HepG2 (cell line): ENCODE results near the gene C1QB. TPM values are rescaled to one million over a fixed set of nuclear protein-coding genes. Genes with fewer than 3 reads are reported as not detected.
A peak's percentile ranks its signal among the peaks of the same experiment; 100 is the strongest.

Source experiments
- AKNA ChIP-seq: sonication (generic); formaldehyde crosslinking; IDR thresholded peaks from 2 replicates; pipeline ENCODE4 v1.4.0; 2020; ENCODE audit warnings: missing genetic modification reagents, borderline replicate concordance
- BCLAF1 ChIP-seq: fragments of 450-650 bp; IDR thresholded peaks from 2 replicates; pipeline ENCODE4 v1.6.1; 2017; ENCODE audit warnings: mild to moderate bottlenecking
- CBX5 ChIP-seq: sonication (generic); formaldehyde crosslinking; IDR thresholded peaks from 2 replicates; pipeline ENCODE4 v1.4.0; 2020; ENCODE audit warnings: missing genetic modification reagents, borderline replicate concordance
- CCDC6 ChIP-seq: sonication (generic); formaldehyde crosslinking; IDR thresholded peaks from 2 replicates; pipeline ENCODE4 v1.8.1; 2022; ENCODE audit warnings: mild to moderate bottlenecking, missing genetic modification reagents, moderate library complexity
- CTCF ChIP-seq: sonication (generic); formaldehyde crosslinking; IDR thresholded peaks from 2 replicates; pipeline ENCODE4 v1.5.0; 2020; ENCODE audit warnings: mild to moderate bottlenecking, missing genetic modification reagents, moderate library complexity
- KDM2A ChIP-seq: sonication (generic); formaldehyde crosslinking; IDR thresholded peaks from 2 replicates; pipeline ENCODE4 v1.4.0; 2020; ENCODE audit warnings: low read depth, missing genetic modification reagents, borderline replicate concordance
- KLF11 ChIP-seq: IDR thresholded peaks from 2 replicates; pipeline ENCODE4 v1.6.1; 2016; ENCODE audit warnings: missing compliant biosample characterization
- MED1 ChIP-seq: sonication (generic); formaldehyde crosslinking; IDR thresholded peaks from 2 replicates; pipeline ENCODE4 v1.4.0; 2020; ENCODE audit warnings: missing genetic modification reagents
- RBAK ChIP-seq: sonication (generic); formaldehyde crosslinking; IDR thresholded peaks from 2 replicates; pipeline ENCODE4 v1.5.1; 2020; ENCODE audit warnings: mild to moderate bottlenecking, missing genetic modification reagents
- RNF219 ChIP-seq: sonication (generic); formaldehyde crosslinking; IDR thresholded peaks from 2 replicates; pipeline ENCODE4 v1.5.0; 2020; ENCODE audit warnings: mild to moderate bottlenecking, missing genetic modification reagents
- SMARCE1 ChIP-seq: fragments of 450-650 bp; IDR thresholded peaks from 2 replicates; pipeline ENCODE4 v1.6.1; 2017; ENCODE audit warnings: borderline replicate concordance
- TEF ChIP-seq: sonication (generic); formaldehyde crosslinking; IDR thresholded peaks from 2 replicates; pipeline ENCODE4 v1.5.0; 2020; ENCODE audit warnings: missing genetic modification reagents
- TP53 ChIP-seq: sonication (generic); formaldehyde crosslinking; conservative IDR thresholded peaks from 2 replicates; pipeline ENCODE4 v1.4.0; 2020; ENCODE audit warnings: missing genetic modification reagents
- ZFX ChIP-seq: sonication (generic); formaldehyde crosslinking; IDR thresholded peaks from 2 replicates; pipeline ENCODE4 v1.4.0; 2020; ENCODE audit warnings: mild to moderate bottlenecking, low read depth, missing genetic modification reagents, moderate library complexity
- ZNF256 ChIP-seq: sonication (generic); formaldehyde crosslinking; conservative IDR thresholded peaks from 2 replicates; pipeline ENCODE4 v1.4.0; 2020; ENCODE audit warnings: missing genetic modification reagents
- ZNF335 ChIP-seq: sonication (generic); formaldehyde crosslinking; IDR thresholded peaks from 2 replicates; pipeline ENCODE4 v1.4.0; 2020; ENCODE audit warnings: missing genetic modification reagents
- ZNF703 ChIP-seq: sonication (generic); formaldehyde crosslinking; IDR thresholded peaks from 2 replicates; pipeline ENCODE4 v1.5.1; 2020; ENCODE audit warnings: missing genetic modification reagents, mild to moderate bottlenecking, moderate library complexity, borderline replicate concordance
- polyA plus RNA-seq, 8 experiments: library from polyadenylated mRNA; depleted of rRNA in 3 of 8; stranded (reverse) in 7 of 8; unstranded in 1 of 8; fragments of >200 nt; fragmentation: Illumina TruSeq in 4 of 8; extraction: Trizol in 4 of 8; gene quantifications; 2 replicates each; pipeline versions ENCODE4 v1.2.1 to v1.2.3, GENCODE V29; 2011 to 2016; ENCODE audit warnings: low read depth in 4 of 8, missing spikeins in 1 of 8, mixed read lengths in 1 of 8; ENCODE audit not compliant: insufficient read depth in 1 of 8
- total RNA-seq, 5 experiments: library from RNA; depleted of rRNA; stranded (reverse); fragments of >200 nt; fragmentation: Illumina TruSeq; extraction: Trizol; gene quantifications; 2 replicates each; pipeline ENCODE4 v1.2.3, GENCODE V29; 2016; ENCODE audit warnings: low read depth in 1 of 5

Gene C1QB
- total and polyA plus RNA-seq, 2 of the 13 experiments (the other 11 are each of a cell fraction or from before 2014, with no cell fraction given) = not detected

GRCh38 chr1:22641906-22642636 is 11.0 kb upstream of the C1QB start (continued):
- TF ChIP-seq TEF (CRISPR knock-in tag) (no peak), KDM2A (CRISPR knock-in tag) (peak; percentile 63; the same call in 1 of the 2 replicates), ZFX (CRISPR knock-in tag) (0 out of 2 replicates have a peak, but pooled peaks have one; percentile 16), ZNF256 (no peak), SMARCE1 (no peak), RBAK (no peak), RNF219 (CRISPR knock-in tag) (no peak), ZNF703 (CRISPR knock-in tag) (no peak), CTCF (CRISPR knock-in tag) (peak; percentile 95), MED1 (CRISPR knock-in tag) (0 out of 2 replicates have a peak, but pooled peaks have one; percentile 14), CBX5 (CRISPR knock-in tag) (no peak), TP53 (CRISPR knock-in tag) (no peak), KLF11 (CRISPR knock-in tag) (no peak), ZNF335 (CRISPR knock-in tag) (no peak), CCDC6 (CRISPR knock-in tag) (no peak), AKNA (no peak), BCLAF1 (no peak)
